ENCODE measurements around the gene TMEM156. TPM values are rescaled to one million over a fixed set of nuclear protein-coding genes. Genes with fewer than 3 reads are reported as not detected.

Gene TMEM156
- total RNA-seq, 1 donor from 2014 or later, result not detected

DNA sequence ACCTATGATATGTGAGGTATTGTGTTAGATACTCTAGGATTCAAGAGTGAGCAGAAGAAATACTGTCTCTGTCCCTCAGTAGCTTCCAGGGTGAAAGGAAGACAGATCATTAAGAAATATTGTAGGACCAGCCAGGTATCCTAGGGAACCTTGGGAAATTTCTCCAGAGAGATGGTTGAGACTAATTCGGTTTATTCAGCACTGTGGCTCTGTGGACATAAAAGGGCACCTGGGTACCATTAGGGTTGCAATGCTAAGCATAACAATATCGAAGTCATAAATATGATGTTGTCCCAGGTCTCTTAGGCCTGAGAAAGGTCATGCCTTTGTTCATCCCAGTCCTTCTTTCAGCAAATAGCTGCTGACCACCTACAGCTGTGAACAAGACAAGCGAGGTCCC is 103.6 kb downstream of the TMEM156 start:
- H4K20me1 ChIP-seq (ENCODE audit: low read depth), result no peaks in the 10 kb centered on the region
- H3F3A ChIP-seq (ENCODE audit: low read depth), result no peaks in the 10 kb centered on the region
- no peak overlapping the region for H3K27ac ChIP-seq
- H3K36me3 ChIP-seq, result no peaks in the 10 kb centered on the region
- peaks cover 5% of the 10 kb centered on the region for H3K27me3 Mint-ChIP-seq (ENCODE audit: insufficient read depth, low read depth)
- no peak overlapping the region for H3K4me3 Mint-ChIP-seq
- no peaks in the 10 kb centered on the region for H3K27me3 ChIP-seq
- no peak overlapping the region for H3K4me2 ChIP-seq
- no peak overlapping the region for H3K27ac Mint-ChIP-seq
- H3K4me1 Mint-ChIP-seq, result peaks cover 54% of the 10 kb centered on the region
- H3K4me3 ChIP-seq, result no peak overlapping the region
- H3K9me3 Mint-ChIP-seq, result no peaks in the 10 kb centered on the region
- H3K9me3 ChIP-seq (ENCODE audit: low read depth), result no peaks in the 10 kb centered on the region
- peaks cover 33% of the 10 kb centered on the region for H3K4me1 ChIP-seq
- DNase-seq (ENCODE audit: low spot score), result no peak
- H3K9ac ChIP-seq, result no peak overlapping the region
- TF ChIP-seq, protein P1, sequence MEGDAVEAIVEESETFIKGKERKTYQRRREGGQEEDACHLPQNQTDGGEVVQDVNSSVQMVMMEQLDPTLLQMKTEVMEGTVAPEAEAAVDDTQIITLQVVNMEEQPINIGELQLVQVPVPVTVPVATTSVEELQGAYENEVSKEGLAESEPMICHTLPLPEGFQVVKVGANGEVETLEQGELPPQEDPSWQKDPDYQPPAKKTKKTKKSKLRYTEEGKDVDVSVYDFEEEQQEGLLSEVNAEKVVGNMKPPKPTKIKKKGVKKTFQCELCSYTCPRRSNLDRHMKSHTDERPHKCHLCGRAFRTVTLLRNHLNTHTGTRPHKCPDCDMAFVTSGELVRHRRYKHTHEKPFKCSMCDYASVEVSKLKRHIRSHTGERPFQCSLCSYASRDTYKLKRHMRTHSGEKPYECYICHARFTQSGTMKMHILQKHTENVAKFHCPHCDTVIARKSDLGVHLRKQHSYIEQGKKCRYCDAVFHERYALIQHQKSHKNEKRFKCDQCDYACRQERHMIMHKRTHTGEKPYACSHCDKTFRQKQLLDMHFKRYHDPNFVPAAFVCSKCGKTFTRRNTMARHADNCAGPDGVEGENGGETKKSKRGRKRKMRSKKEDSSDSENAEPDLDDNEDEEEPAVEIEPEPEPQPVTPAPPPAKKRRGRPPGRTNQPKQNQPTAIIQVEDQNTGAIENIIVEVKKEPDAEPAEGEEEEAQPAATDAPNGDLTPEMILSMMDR (IDR thresholded peaks at IDR 0.05), result no peak
- TF ChIP-seq EZH2phosphoT487 (IDR thresholded peaks at IDR 0.05) (no peak), EZH2 (IDR thresholded peaks at IDR 0.05) (no peak)
- H3K79me2 ChIP-seq (ENCODE audit: low read depth), result no peaks in the 10 kb centered on the region
- peaks cover 5% of the 10 kb centered on the region for H3K36me3 Mint-ChIP-seq
- no peak overlapping the region for H2AFZ ChIP-seq (replicated peaks)

DNA sequence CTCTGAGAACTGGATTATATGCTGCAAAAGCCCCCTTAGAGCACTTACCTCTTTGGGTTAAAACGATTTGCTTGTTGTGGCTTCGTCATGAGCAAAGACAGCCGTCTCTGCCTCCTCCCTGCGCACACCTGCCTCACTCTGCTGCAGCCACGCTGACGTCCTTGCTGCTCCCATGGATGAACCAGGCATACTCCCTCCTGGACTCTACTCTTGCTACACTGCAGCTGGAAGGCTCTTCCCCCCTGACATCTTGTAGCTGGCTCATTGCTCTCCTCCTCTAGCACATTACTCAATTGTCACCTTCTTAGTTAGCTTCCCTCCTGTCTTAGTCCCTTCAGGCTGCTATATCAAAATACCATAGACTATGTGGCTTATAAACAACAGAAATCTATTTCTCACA is 105.3 kb downstream of the TMEM156 start:
- Histone ChIP-seq H3K36me3 (no peaks in the 10 kb centered on the region), H3K79me2 (ENCODE audit: low read depth) (no peaks in the 10 kb centered on the region)

DNA sequence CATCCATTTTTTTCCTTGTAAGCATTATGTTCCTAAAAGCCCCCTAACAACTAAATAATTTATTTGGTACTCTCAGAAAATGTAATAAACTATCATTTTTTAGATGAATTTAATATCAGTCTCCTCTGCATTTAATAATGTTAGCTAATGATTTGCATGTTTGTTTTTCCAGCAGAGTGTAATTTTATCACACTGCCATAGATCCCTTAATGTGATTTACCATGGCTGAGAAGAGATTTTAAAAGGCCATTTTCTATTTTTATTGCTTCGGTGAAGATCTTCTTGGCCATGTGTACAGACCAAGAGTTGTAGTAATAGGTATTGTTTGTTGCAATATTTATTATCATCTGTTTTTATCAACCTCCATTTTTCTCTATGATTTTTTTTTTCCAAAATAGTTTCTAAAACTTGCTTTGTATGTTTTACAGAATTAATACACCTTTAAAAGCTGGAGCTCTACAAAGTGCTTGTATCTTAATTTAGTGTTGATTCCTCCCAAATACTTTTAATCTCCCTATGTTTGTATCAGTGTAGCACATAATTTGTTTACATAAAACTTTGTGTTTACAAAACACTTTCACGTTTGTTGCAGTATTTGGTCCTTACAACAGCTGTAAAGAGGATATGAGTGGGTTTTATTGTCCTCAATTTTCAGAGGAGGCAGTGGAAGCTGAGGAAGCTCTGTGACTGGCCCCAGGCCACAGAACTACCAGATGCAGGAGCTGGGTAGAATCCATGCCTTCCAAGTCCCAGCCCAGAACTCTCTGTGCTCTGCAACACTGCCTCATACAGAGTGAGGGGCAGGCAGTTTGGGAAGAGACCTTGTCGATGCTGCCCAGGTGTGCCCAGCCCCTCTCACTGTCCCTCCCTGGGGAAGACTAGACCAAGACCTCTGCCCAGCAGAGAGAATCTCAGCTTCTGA is 106.5 kb downstream of the TMEM156 start:
- peaks cover 5% of the 10 kb centered on the region for H3K27me3 Mint-ChIP-seq (ENCODE audit: insufficient read depth, low read depth)
- no peak overlapping the region for H3K27ac Mint-ChIP-seq
- no peak for DNase-seq (ENCODE audit: low spot score)
- no peaks in the 10 kb centered on the region for H3K9me3 Mint-ChIP-seq
- no peaks in the 10 kb centered on the region for H3K36me3 ChIP-seq
- H3K4me1 Mint-ChIP-seq, result peaks cover 64% of the 10 kb centered on the region
- H3K36me3 Mint-ChIP-seq, result peaks cover 3% of the 10 kb centered on the region
- H3K27me3 ChIP-seq, result no peaks in the 10 kb centered on the region
- no peaks in the 10 kb centered on the region for H3K79me2 ChIP-seq (ENCODE audit: low read depth)
- H4K20me1 ChIP-seq (ENCODE audit: low read depth), result no peaks in the 10 kb centered on the region
- H3F3A ChIP-seq (ENCODE audit: low read depth), result no peaks in the 10 kb centered on the region
- H3K4me3 ChIP-seq, result no peak overlapping the region
- H3K9me3 ChIP-seq (ENCODE audit: low read depth), result no peaks in the 10 kb centered on the region
- no peak for TF ChIP-seq EZH2 (IDR thresholded peaks at IDR 0.05)
- no peak for TF ChIP-seq EZH2phosphoT487 (IDR thresholded peaks at IDR 0.05)
- TF ChIP-seq, protein P1 (IDR thresholded peaks at IDR 0.05), result no peak
- H3K4me2 ChIP-seq, result peak overlapping the region; percentile 34
- no peak overlapping the region for H2AFZ ChIP-seq (replicated peaks)
- no peak overlapping the region for H3K27ac ChIP-seq
- H3K4me3 Mint-ChIP-seq, result no peak overlapping the region
- no peak overlapping the region for H3K9ac ChIP-seq
- peaks cover 33% of the 10 kb centered on the region for H3K4me1 ChIP-seq

More for the DNA sequence above, 105.3 kb downstream of the TMEM156 start:
- no peak overlapping the region for H3K4me3 Mint-ChIP-seq
- H3K4me1 Mint-ChIP-seq, result peaks cover 61% of the 10 kb centered on the region
- H3K27ac Mint-ChIP-seq, result peak overlapping the region; percentile 44
- TF ChIP-seq EZH2 (IDR thresholded peaks at IDR 0.05), result no peak
- TF ChIP-seq, protein P1 (IDR thresholded peaks at IDR 0.05), result no peak
- no peak for TF ChIP-seq EZH2phosphoT487 (IDR thresholded peaks at IDR 0.05)
- Histone ChIP-seq H3K9ac (no peak overlapping the region), H3K4me3 (no peak overlapping the region), H3K27ac (no peak overlapping the region), H2AFZ (replicated peaks) (no peak overlapping the region), H3F3A (ENCODE audit: low read depth) (no peaks in the 10 kb centered on the region), H3K9me3 (ENCODE audit: low read depth) (no peaks in the 10 kb centered on the region), H4K20me1 (ENCODE audit: low read depth) (no peaks in the 10 kb centered on the region), H3K27me3 (no peaks in the 10 kb centered on the region), H3K4me1 (peaks cover 33% of the 10 kb centered on the region), H3K4me2 (no peak overlapping the region)
- H3K9me3 Mint-ChIP-seq, result no peaks in the 10 kb centered on the region
- H3K27me3 Mint-ChIP-seq (ENCODE audit: insufficient read depth, low read depth), result peaks cover 5% of the 10 kb centered on the region
- peaks cover 3% of the 10 kb centered on the region for H3K36me3 Mint-ChIP-seq
- no peak for DNase-seq (ENCODE audit: low spot score)
